Measurements from ENCODE around the gene IRX4. TPM values are rescaled to one million over a fixed set of nuclear protein-coding genes. Genes with fewer than 3 reads are reported as not detected.

Gene IRX4
- total and polyA plus RNA-seq, 2 of the 4 experiments (the other 2 are of a cell fraction) = not detected

- no peaks in the 10 kb centered on the region for H3K36me3 ChIP-seq (ENCODE audit: control insufficient read depth, insufficient read depth, low read length)
- DNase-seq (no peak), ATAC-seq (ENCODE audit: low read depth) (no peak)
- H3K4me2 ChIP-seq (ENCODE audit: low read depth, low read length) = no peak overlapping the region
- no peak overlapping the region for H3K23ac ChIP-seq (ENCODE audit: low read depth, low read length)
- dilution Hi-C loops (cut with HindIII; ENCODE audit: low sequenced_read_pairs, unreplicated experiment) (no loop called here), in situ Hi-C loops (cut with MboI; ENCODE audit: low sequenced_read_pairs) (no loop called here), intact Hi-C loops (cut with micrococcal nuclease) (no loop called here)
- no peak overlapping the region for H2AFZ ChIP-seq (replicated peaks; ENCODE audit: low read length, poor library complexity)
- 70% methylated on average over 10 of the region's 34 CpGs; no CpG with 5 or more reads in 1 of the 2 experiments for WGBS, 2 experiments (ENCODE audit: extremely low coverage in 2 of 2, insufficient read length in 1 of 2)
- no peak overlapping the region for H2BK120ac ChIP-seq (ENCODE audit: low read depth, low read length)
- H3K27ac ChIP-seq (ENCODE audit: insufficient read depth, low read length) = no peak overlapping the region
- no peaks in the 10 kb centered on the region for H3K79me1 ChIP-seq (ENCODE audit: low read depth in 1 of 2, low read length in 2 of 2)
- no peak overlapping the region for H4K91ac ChIP-seq (ENCODE audit: insufficient read depth, low read depth, low read length)
- H2BK15ac ChIP-seq (ENCODE audit: low read depth, low read length) = no peak overlapping the region
- H3K56ac ChIP-seq (ENCODE audit: extremely low read depth, insufficient read depth, low read length) = no peak overlapping the region
- CTCF ChIA-PET = no interaction called here
- no peaks in the 10 kb centered on the region for H3K9me3 ChIP-seq (ENCODE audit: control insufficient read depth, insufficient read depth, low read length)
- no peaks in the 10 kb centered on the region for H3K27me3 ChIP-seq (ENCODE audit: control insufficient read depth, insufficient read depth, low read length)
- H4K5ac ChIP-seq (ENCODE audit: low read depth, low read length) = no peak overlapping the region
- H2BK5ac ChIP-seq (ENCODE audit: low read depth, low read length, poor library complexity, severe bottlenecking) = no peak overlapping the region
- H2AK9ac ChIP-seq (replicated peaks; ENCODE audit: low read depth, low read length, poor library complexity) = no peak overlapping the region
- no peak overlapping the region for H3K9ac ChIP-seq (ENCODE audit: low read depth, low read length)
- H4K8ac ChIP-seq (ENCODE audit: low read depth in 2 of 2, low read length in 2 of 2) = no peak overlapping the region
- no peak overlapping the region for H3K18ac ChIP-seq (ENCODE audit: low read depth, low read length)
- no TSS peak for BruUV-seq (replicated peaks)
- no peak overlapping the region for H3K4me3 ChIP-seq (ENCODE audit: insufficient read depth, low read depth, low read length)
- H3K14ac ChIP-seq (replicated peaks; ENCODE audit: low read depth, low read length) = no peak overlapping the region
- no peak overlapping the region for H2BK20ac ChIP-seq (ENCODE audit: low read depth, low read length)
- H3K4ac ChIP-seq (ENCODE audit: low read depth, low read length) = no peak overlapping the region
- H4K20me1 ChIP-seq (ENCODE audit: insufficient read depth, low read length) = no peaks in the 10 kb centered on the region
- TF ChIP-seq CEBPB (IDR thresholded peaks at IDR 0.05; ENCODE audit: low read depth, low read length) (no peak), SMC3 (IDR thresholded peaks at IDR 0.05; ENCODE audit: low read depth, low read length) (no peak), CTCF (conservative IDR thresholded peaks at IDR 0.05; ENCODE audit: low read depth, low read length) (no peak), NFE2L2 (IDR thresholded peaks at IDR 0.05; ENCODE audit: low read depth, low read length) (no peak), RFX5 (IDR thresholded peaks at IDR 0.05; ENCODE audit: low read depth, low read length) (no peak), MXI1 (IDR thresholded peaks at IDR 0.05; ENCODE audit: borderline replicate concordance, low read depth, low read length) (no peak), RCOR1 (IDR thresholded peaks at IDR 0.05; ENCODE audit: insufficient replicate concordance, low read length) (no peak), ELK1 (IDR thresholded peaks at IDR 0.05; ENCODE audit: borderline replicate concordance, low read depth, low read length) (no peak), POLR2A (IDR thresholded peaks at IDR 0.05; ENCODE audit: low read depth, low read length) (no peak), FOS (IDR thresholded peaks at IDR 0.05; ENCODE audit: low read depth, low read length) (no peak), BHLHE40 (IDR thresholded peaks at IDR 0.05; ENCODE audit: low read depth, low read length) (no peak), MAZ (IDR thresholded peaks at IDR 0.05; ENCODE audit: borderline replicate concordance, low read depth, low read length) (no peak), USF2 (IDR thresholded peaks at IDR 0.05; ENCODE audit: low read depth, low read length) (no peak)
- POLR2A ChIA-PET (ENCODE audit: unreplicated experiment) = no interaction called here
- H3K9me1 ChIP-seq (ENCODE audit: insufficient read depth, low read length) = no peaks in the 10 kb centered on the region
- H3K4me1 ChIP-seq (ENCODE audit: control insufficient read depth, insufficient read depth, low read length) = no peaks in the 10 kb centered on the region
- H2AK5ac ChIP-seq (ENCODE audit: low read depth, low read length) = no peak overlapping the region
These were observed 33.6 kb upstream of the IRX4 start for GRCh38 chr5:1916041-1917001.
